BE2C (cell line): ENCODE measurements around the gene SIGMAR1.
A peak's percentile ranks its signal among the peaks of the same experiment; 100 is the strongest.

Source experiments
- DNase-seq: peaks from one replicate; pipeline ENCODE4 v3.0.0-alpha.2; 2020
- H3K27me3 ChIP-seq: fragments of 250-450 bp; sonication (Bioruptor Pico); 2 replicates; pipeline ENCODE4 v1.5.1; 2020; ENCODE audit warnings: mild to moderate bottlenecking
- H3K36me3 ChIP-seq: fragments of 250-450 bp; sonication (Bioruptor Pico); 2 replicates; pipeline ENCODE4 v1.5.1; 2020; ENCODE audit warnings: mild to moderate bottlenecking
- H3K4me1 ChIP-seq: fragments of 250-450 bp; sonication (Bioruptor Pico); 2 replicates; pipeline ENCODE4 v1.5.1; 2020
- H3K4me3 ChIP-seq: 2 replicates; pipeline ENCODE4 v1.5.1; 2011; ENCODE audit warnings: low read depth, low read length
- H3K9me3 ChIP-seq: fragments of 250-450 bp; sonication (Bioruptor Pico); 2 replicates; pipeline ENCODE4 v1.5.1; 2020
- TF ChIP-seq, protein P1 (sequence below): IDR thresholded peaks from 2 replicates; pipeline ENCODE4 v1.5.1; 2012; ENCODE audit warnings: mild to moderate bottlenecking, low read depth, low read length

SIGMAR1 gene

GRCh38 chr9:34624475-34625185, 13.0 kb downstream of the SIGMAR1 start:
- TF ChIP-seq, protein P1, sequence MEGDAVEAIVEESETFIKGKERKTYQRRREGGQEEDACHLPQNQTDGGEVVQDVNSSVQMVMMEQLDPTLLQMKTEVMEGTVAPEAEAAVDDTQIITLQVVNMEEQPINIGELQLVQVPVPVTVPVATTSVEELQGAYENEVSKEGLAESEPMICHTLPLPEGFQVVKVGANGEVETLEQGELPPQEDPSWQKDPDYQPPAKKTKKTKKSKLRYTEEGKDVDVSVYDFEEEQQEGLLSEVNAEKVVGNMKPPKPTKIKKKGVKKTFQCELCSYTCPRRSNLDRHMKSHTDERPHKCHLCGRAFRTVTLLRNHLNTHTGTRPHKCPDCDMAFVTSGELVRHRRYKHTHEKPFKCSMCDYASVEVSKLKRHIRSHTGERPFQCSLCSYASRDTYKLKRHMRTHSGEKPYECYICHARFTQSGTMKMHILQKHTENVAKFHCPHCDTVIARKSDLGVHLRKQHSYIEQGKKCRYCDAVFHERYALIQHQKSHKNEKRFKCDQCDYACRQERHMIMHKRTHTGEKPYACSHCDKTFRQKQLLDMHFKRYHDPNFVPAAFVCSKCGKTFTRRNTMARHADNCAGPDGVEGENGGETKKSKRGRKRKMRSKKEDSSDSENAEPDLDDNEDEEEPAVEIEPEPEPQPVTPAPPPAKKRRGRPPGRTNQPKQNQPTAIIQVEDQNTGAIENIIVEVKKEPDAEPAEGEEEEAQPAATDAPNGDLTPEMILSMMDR: no peak
- peaks cover 35% of the 10 kb centered on the region for H3K27me3 ChIP-seq
- H3K4me3 ChIP-seq: no peak overlapping the region
- no peaks in the 10 kb centered on the region; the same call in none of the 2 replicates for H3K4me1 ChIP-seq
- no peaks in the 10 kb centered on the region for H3K36me3 ChIP-seq
- H3K9me3 ChIP-seq: no peaks in the 10 kb centered on the region
- no peak for DNase-seq

DNA sequence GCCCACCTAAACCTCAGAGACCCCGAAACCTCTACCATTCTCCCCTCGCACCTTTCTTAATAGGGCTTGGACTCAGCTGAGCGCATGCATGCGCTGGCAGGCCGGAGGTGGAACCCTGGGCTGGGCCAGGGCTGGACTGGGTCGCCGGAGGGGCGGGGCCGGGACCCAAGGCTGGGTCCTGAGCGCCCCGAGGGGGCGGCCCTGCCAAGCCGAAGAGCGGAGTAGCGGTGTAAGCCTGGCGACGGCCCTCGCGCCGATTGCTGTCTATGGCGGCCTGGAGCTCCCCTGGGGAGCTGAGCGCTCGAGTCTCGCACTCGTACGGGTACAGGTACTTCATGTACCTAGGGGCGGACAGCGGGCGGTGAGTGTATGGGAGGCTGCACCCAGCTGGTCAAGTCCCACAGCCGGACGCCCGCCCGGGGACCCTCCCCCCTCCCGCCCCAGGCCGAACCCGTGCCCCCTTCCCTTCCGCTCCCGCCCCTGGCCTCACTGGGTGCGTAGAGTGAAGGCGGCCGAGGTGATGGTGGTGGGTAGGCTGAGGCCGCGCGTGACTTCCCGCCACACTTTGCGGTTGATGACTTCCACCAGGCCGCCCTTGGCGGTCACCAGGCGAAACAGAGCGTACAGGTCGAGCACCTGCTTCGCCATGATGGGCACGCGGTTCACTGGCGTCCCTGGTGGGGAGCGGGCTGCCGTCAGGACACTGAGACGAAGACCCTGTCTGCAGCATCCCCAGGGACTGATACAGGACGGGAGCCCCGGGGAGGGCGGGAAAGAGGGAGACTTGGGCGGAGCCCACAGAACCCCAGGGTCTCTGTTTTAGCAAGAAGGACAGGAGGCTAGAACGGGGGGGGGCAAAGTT, 14.0 kb downstream of the SIGMAR1 start:
- Histone ChIP-seq H3K4me1 (no peaks in the 10 kb centered on the region; the same call in none of the 2 replicates), H3K36me3 (no peaks in the 10 kb centered on the region), H3K4me3 (no peak overlapping the region), H3K27me3 (peaks cover 25% of the 10 kb centered on the region), H3K9me3 (no peaks in the 10 kb centered on the region)
- DNase-seq: no peak
- TF ChIP-seq, protein P1: no peak

DNA sequence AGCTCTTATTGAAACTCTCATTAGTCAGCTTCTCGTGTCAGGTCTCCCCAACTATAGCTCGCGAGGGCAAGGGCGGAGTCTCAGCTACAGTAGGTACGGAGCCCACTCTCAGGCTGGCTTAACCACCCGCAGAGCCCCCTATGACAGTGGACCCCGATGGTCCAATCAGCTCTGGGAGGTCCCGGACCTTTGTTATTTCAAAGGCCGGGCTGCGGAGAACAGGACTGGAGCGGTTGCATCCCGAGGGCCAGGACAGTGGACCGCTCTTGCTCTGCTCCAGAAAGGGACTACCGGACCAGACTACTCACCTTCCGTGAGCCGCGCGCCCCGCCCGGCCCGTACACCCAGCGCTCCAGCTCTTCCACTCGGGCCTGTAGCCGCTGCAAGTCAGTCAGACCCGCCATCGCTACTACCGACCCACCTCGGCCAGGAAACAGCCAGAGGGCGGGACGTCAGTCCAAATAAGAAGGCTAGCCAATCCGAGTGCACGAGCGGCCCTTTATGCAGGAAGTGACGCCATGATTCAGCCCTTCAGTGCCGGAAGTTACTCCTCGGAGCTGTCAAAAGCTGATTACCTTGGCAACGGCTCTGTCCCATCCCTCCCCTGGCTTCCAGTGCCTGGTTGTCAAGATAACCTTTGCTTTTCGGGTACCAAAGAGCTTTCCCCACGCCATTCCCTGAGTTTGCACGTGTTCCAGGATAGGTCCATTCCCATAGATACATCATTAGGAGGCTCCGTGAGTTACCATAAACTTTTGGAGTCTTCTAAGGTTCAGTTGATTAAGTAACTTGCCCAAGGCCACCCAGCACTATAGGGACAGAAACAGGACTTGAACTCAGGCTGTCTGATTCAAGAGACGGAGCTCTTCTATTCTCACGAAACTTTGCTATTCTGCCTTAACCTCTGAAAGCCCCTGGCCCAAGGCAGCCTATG, 17.3 kb downstream of the SIGMAR1 start, which contains the start of gene DCTN3:
TSS of gene DCTN3 (minus strand) at position 435 of the 934 bp plus-strand sequence. CDS start at position 404, 31 bp downstream.
- H3K27me3 ChIP-seq: no peaks in the 10 kb centered on the region
- H3K4me1 ChIP-seq: no peaks in the 10 kb centered on the region; the same call in 1 of the 2 replicates
- H3K36me3 ChIP-seq: 0 out of 2 replicates have a peak, but pooled peaks cover 3% of the 10 kb centered on the region
- peak within 1 kb of the TSS; percentile 96 for H3K4me3 ChIP-seq
- DNase-seq: peak; percentile 94
- TF ChIP-seq, protein P1: no peak
- H3K9me3 ChIP-seq: no peaks in the 10 kb centered on the region

- TF ChIP-seq, protein P1: no peak
- no peaks in the 10 kb centered on the region; the same call in 1 of the 2 replicates for H3K4me1 ChIP-seq
- no peaks in the 10 kb centered on the region for H3K27me3 ChIP-seq
- H3K4me3 ChIP-seq: no peak overlapping the region
- no peak for DNase-seq
- no peaks in the 10 kb centered on the region for H3K9me3 ChIP-seq
- H3K36me3 ChIP-seq: 0 out of 2 replicates have a peak, but pooled peaks cover 3% of the 10 kb centered on the region
Observed at GRCh38 chr9:34615132-34615531, 22.5 kb downstream of the SIGMAR1 start.

DNA sequence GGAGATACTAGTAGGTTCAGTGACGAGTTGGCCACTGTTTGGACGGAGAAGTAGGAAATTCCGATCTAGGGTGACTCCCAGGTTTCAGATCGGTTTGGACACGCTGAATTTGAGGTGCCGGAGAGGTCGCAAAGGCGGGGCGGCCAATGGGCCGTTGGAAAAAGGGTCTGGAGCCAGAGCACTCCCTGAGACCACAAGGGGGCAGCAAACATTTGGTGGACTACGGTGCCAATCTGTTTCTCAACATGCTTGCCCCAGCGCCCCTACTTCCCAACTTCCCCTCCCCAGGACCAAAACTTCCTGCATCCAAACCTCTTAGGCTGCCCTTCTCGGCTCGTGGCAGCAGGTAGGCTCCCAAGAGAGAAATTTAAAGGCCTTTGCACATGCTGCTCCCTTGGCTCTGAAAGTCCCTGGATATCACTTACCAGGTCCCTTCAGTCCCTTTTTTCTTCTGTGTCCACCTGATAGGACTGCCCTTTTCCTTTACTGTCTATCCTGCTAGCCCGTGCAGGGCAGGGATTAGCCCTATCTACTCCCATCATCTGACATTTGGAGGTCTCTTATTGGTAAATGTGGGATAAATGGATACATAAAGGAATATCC, 24.7 kb downstream of the SIGMAR1 start:
- H3K27me3 ChIP-seq: no peaks in the 10 kb centered on the region
- no peaks in the 10 kb centered on the region; the same call in 1 of the 2 replicates for H3K4me1 ChIP-seq
- TF ChIP-seq, protein P1: peak; percentile 92
- peak overlapping the region; percentile 88 for H3K4me3 ChIP-seq
- H3K9me3 ChIP-seq: no peaks in the 10 kb centered on the region
- DNase-seq: peak; percentile 86
- 0 out of 2 replicates have a peak, but pooled peaks cover 3% of the 10 kb centered on the region for H3K36me3 ChIP-seq
